Stimulated activated CD8-positive, alpha-beta memory T cell treated with anti-CD3 and anti-CD28 coated beads, Interleukin-12 subunit alpha, Interleukin-12 subunit beta, amount 100 ng/mL, for 24 hours (primary cell): ENCODE results near the gene CBX2.

Source experiments
- DNase-seq: peaks from one replicate; pipeline ENCODE4 v3.0.0-alpha.2; 2020; ENCODE audit errors: extremely low read depth

Gene CBX2

GRCh38 chr17:79799538-79800324 is 21.8 kb downstream of the CBX2 start:
- DNase-seq = no peak

GRCh38 chr17:79800325-79801155 is 22.6 kb downstream of the CBX2 start:
- DNase-seq = no peak

GRCh38 chr17:79801156-79802038 is 23.4 kb downstream of the CBX2 start:
- no peak for DNase-seq

- no peak for DNase-seq
Observed at GRCh38 chr17:79802039-79802735, 24.2 kb downstream of the CBX2 start.

GRCh38 chr17:79802736-79803420 is 24.9 kb downstream of the CBX2 start:
- DNase-seq = no peak

GRCh38 chr17:79803421-79803996 is 25.6 kb downstream of the CBX2 start:
- DNase-seq = no peak

GRCh38 chr17:79803997-79804855 is 26.3 kb downstream of the CBX2 start:
- no peak for DNase-seq

GRCh38 chr17:79804856-79805696 is 27.1 kb downstream of the CBX2 start:
- DNase-seq = no peak

- no peak for DNase-seq
Observed at GRCh38 chr17:79806446-79806760, 28.5 kb downstream of the CBX2 start.

- DNase-seq = no peak
Observed at GRCh38 chr17:79806863-79807720, 29.1 kb downstream of the CBX2 start.

GRCh38 chr17:79808763-79809529 is 31.0 kb downstream of the CBX2 start:
- DNase-seq = no peak

GRCh38 chr17:79809530-79810129 is 31.7 kb downstream of the CBX2 start:
- no peak for DNase-seq

- peak; percentile 51 for DNase-seq
Observed at GRCh38 chr17:79810130-79811010, 32.4 kb downstream of the CBX2 start.

- DNase-seq = no peak
Observed at GRCh38 chr17:79811011-79811867, 33.3 kb downstream of the CBX2 start.
